Raji (cell line): ENCODE measurements around the gene THBS1.

Experiments
- POLR2A ChIP-seq: IDR thresholded peaks from 2 replicates; pipeline ENCODE4 v1.6.1; 2011; ENCODE audit warnings: low read depth, low read length, control low read depth; ENCODE audit not compliant: insufficient read depth

The THBS1 gene

GRCh38 chr15:39583596-39584265 lies 2.9 kb downstream of the THBS1 start:
- TF ChIP-seq POLR2A: no peak

- TF ChIP-seq POLR2A: no peak
Observed at GRCh38 chr15:39584266-39584659, 3.4 kb downstream of the THBS1 start.

GRCh38 chr15:39584662-39585388 lies 3.9 kb downstream of the THBS1 start:
- TF ChIP-seq POLR2A: no peak

- TF ChIP-seq POLR2A: no peak
Observed at GRCh38 chr15:39585389-39585841, 4.5 kb downstream of the THBS1 start.

- no peak for TF ChIP-seq POLR2A
Observed at GRCh38 chr15:39585871-39586301, 5.0 kb downstream of the THBS1 start.

- no peak for TF ChIP-seq POLR2A
Observed at GRCh38 chr15:39586387-39587095, 5.7 kb downstream of the THBS1 start.

- no peak for TF ChIP-seq POLR2A
Observed at GRCh38 chr15:39587096-39587721, 6.3 kb downstream of the THBS1 start.

- no peak for TF ChIP-seq POLR2A
Observed at GRCh38 chr15:39587731-39588530, 7.1 kb downstream of the THBS1 start.

GRCh38 chr15:39588531-39589192 lies 7.8 kb downstream of the THBS1 start:
- no peak for TF ChIP-seq POLR2A

GRCh38 chr15:39589193-39589814 lies 8.4 kb downstream of the THBS1 start:
- TF ChIP-seq POLR2A: no peak

- TF ChIP-seq POLR2A: no peak
Observed at GRCh38 chr15:39589815-39590644, 9.2 kb downstream of the THBS1 start.

GRCh38 chr15:39591141-39591895 lies 10.4 kb downstream of the THBS1 start:
- no peak for TF ChIP-seq POLR2A
